GM18502 (cell line): Measurements from ENCODE around the gene STEAP4.
A peak's percentile ranks its signal among the peaks of the same experiment; 100 is the strongest.

ENCODE experiments used
- ATAC-seq: cut with Tn5 transposase; IDR thresholded peaks from one replicate; pipeline ENCODE4 v1.9.1; 2021; ENCODE audit warnings: mild to moderate bottlenecking; ENCODE audit not compliant: unreplicated experiment, poor library complexity

Gene STEAP4

GRCh38 chr7:88306590-88307048, at the start of gene STEAP4:
TSS of gene STEAP4 (minus strand) at chr7:88306894. CDS start at chr7:88284269, 22,625 bp downstream.
- no peak for ATAC-seq

DNA sequence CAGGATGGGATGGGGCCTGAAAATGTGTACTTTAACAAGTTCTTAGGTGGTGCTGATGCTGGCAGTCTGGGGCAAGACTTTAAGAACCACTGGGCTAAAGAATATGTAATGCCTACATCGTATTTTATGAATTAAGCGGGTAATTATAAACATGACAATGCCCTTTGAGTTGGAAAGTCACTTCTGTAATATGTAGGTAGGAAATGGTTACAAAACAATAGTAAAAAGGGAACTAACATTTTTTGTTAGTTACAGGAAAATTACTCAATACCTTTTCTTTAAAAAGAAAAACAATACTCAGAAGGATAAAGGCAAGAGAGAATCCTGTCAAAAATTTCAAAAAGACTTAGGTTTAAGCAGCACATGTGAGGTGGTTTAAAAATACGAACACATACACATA, 48.3 kb upstream of the STEAP4 start:
- ATAC-seq: no peak

- ATAC-seq: no peak
These were observed 43.4 kb upstream of the STEAP4 start for GRCh38 chr7:88350118-88350517.

DNA sequence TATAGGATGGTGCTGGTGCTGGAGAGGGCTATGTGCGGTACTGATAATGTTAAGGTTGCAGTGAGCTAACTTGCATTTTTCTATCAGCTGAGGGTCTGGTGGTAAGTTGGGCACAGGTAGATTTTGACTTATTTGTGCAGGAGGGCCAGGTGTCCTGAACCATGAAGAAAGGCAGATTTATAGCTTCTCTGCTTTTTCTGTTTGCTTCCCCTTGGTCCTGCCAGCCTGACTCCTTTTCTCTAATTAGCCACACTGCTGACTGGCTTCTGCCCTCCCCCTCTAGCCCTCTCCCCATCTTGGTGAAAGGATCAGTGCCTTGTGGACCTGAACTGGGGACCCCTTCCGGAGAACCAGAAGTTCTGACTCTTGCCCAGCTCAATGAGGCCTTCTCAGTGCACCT, 40.8 kb upstream of the STEAP4 start:
- ATAC-seq: no peak

GRCh38 chr7:88347090-88347489, 40.4 kb upstream of the STEAP4 start:
- no peak for ATAC-seq

DNA sequence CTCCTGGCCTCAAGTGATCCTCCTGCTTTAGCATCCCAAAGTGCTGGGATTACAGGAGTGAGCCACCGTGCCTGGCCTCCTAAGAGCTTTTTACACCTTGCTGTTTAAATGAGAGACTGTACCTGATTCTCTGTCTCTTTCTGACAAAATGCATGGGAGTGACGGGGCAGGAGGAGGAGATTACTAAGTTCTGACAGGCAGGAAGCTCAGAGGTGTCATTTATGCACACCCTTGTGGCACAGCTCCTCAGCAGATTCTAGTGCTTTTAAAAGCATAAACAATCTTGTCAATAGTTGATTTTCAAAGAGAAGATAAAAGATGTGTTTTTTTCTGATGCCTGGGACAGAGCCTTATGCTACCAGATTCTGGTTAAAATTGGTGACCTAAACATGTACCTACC, 39.7 kb upstream of the STEAP4 start:
- ATAC-seq: peak; percentile 46

- peak; percentile 68 for ATAC-seq
These were observed 38.5 kb upstream of the STEAP4 start for GRCh38 chr7:88344956-88345832.

GRCh38 chr7:88344271-88344670, 37.6 kb upstream of the STEAP4 start:
- ATAC-seq: no peak

DNA sequence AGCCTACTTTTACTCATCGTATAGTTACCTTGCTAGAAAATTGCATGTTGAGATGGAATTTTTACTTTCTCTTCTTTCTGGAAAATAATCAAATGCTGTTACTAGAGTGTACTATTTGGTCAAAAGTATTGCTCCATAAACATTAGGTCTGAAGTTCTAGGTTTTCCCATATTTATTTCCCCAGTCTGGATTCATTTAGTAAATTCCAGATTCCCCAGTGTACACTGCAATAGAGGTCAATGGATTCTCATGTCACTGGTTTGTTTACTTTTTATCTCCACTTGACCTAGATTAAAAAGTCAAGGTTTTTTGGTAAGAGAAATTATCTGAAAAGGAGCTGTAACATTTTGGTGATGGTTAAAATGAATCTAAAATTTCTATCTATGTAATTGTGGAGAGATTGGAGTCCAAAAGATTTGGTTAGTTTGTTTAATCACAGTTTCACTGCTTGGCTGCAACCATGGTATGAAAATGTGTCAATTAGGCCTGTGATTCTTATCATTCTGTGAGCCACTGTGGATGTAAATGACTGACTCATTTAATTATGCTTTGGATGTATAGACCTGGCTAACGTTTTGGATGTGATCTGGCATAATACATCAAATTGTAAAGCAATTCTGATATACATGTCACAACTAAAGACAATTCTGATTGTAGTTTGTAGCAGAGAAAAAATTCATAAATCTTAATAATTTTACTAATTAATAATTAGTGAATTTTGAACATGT, 32.7 kb upstream of the STEAP4 start:
- no peak for ATAC-seq

DNA sequence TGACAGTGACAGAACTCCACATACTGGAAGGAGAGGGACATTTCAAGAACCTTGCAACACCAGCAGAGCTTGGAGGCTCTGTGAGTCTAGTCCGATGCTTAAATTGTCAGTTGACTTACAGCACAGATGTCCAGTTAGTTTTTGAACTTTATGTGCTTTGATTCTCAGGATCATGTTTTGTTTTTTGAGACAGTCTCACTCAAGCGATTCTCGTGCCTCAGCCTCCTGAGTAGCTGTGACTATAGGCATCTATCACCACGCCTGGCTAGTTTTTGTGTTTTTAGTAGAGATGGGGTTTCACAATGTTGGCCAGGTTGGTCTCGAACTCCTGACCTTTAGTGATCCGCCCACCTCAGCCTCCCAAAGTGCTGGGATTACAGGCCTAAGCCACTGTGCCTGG, 31.8 kb upstream of the STEAP4 start:
- ATAC-seq: no peak

- no peak for ATAC-seq
These were observed 30.9 kb upstream of the STEAP4 start for GRCh38 chr7:88337572-88337971.

- no peak for ATAC-seq
These were observed 24.6 kb upstream of the STEAP4 start for GRCh38 chr7:88331322-88331721.

DNA sequence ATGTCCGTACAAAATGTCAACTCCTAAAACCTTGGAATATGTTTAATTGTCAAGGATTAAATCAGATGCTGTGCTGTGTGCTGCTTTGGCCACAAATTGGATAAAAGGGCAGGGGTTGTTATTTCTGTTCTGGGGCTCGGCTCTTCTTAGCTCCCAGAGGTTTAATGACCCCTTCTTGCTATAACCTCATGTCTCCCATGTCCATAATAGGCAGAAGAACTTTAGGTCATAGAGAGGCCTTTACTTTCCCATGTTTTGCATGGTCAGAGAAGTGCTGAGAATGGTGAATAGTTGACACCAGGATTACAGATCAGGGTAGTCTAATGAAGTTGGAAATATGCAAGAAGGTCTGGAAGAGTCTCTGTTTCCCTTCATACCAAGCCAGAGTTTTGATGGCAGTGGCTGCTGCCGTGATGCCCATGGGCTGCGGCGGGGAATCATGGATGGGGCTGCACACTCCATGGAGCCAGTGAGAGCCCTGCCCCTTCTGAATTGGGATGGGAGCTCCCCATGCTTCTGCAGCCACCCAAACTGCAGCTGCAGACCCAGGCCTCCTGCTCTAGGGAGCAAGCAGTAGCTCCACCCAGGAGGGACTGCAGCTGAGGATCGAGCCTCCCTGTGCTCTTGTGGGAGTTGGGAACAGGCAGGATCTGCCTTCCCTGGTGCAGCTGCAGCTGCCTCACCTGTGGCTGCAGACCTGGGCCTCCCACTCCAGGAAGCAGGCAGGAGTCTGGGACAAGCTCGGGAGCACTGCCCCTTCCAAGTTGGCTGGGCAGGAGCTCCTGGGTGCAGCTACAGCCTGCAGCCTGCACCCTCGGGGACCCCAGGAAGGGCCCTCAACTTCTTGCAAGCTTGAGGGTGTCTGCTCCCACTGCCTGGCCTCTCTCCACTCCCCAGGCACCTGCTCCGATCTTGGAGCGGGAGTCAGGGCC, 23.1 kb upstream of the STEAP4 start:
- no peak for ATAC-seq

GRCh38 chr7:88328787-88329186, 22.1 kb upstream of the STEAP4 start:
- no peak for ATAC-seq

GRCh38 chr7:88324699-88325098, 18.0 kb upstream of the STEAP4 start:
- no peak for ATAC-seq

DNA sequence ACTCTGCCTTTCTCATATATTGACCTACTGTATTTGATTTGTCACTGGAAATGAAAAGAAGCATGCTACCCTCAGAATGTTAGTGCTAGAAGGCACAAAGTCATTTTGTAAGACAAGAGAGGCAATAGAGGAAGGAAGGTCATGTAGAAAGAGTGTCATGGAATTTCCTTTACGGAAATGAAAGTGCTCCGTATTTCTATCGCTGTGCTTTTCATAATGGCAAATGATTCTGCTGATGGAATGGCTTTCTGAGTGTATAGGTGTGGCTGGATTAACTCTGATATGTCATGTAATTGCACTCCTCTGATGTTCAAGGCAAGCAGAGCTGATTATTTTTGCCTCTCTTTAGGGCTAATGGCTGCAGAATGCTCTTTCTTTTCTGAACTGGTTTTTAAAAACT, 15.5 kb upstream of the STEAP4 start:
- no peak for ATAC-seq

DNA sequence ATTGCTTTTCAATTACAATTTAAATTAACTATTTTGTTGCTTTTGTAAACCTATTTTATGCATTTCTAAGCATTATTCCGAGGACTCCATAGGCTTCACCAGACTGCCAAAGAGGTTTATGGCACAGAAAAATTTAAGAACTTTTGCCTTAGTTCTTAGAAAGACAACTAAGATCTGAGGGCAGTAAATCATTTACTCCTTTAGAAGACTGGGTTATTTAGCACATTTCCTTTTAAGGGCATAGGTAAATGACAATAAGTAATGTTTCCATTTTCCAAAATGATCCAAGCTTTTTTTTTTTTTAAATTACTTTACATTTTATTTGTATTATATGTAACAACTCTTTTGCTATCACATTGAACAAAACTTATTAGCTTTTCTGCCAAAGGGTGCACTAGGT, 15.0 kb upstream of the STEAP4 start:
- ATAC-seq: no peak

- ATAC-seq: no peak
These were observed 11.5 kb upstream of the STEAP4 start for GRCh38 chr7:88318196-88318595.

DNA sequence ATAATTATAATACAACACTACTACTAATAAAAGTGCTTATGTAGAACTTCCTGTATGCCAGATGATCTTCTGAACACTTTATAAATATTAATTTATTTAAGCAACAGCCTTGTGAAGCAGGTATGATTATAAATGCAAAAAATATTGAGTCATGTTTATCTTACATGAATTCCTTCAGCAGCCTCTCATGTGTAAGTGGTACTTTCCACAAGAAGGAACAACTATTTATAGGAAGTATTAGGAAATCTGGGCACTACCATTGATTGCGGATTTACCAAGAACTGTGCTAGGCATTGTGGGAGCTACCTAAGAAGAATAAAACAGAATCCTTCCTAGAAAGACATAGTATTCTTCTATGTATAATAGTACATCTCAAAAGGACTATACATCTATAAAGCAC, 10.7 kb upstream of the STEAP4 start:
- no peak for ATAC-seq

GRCh38 chr7:88316456-88316855, 9.8 kb upstream of the STEAP4 start:
- ATAC-seq: no peak
